Muscle of arm (tissue), 12 donors: Measurements from ENCODE around the gene KIAA0825. TPM values are rescaled to one million over a fixed set of nuclear protein-coding genes. Genes with fewer than 3 reads are reported as not detected.

Experiments
- DNase-seq: peaks from one replicate; pipeline ENCODE4 v3.0.0-alpha.2; 2013
- polyA plus RNA-seq, 12 donors: library from polyadenylated mRNA; unstranded; fragments of 120-200 nt; gene quantifications; one replicate each; pipeline ENCODE4 v1.2.1, GENCODE V29; 2013; ENCODE audit not compliant: insufficient read length in 12 of 12

KIAA0825 gene
- polyA plus RNA-seq, 12 donors: 2.2 to 3.6 (median 3.1) TPM; not detected in 2

DNA sequence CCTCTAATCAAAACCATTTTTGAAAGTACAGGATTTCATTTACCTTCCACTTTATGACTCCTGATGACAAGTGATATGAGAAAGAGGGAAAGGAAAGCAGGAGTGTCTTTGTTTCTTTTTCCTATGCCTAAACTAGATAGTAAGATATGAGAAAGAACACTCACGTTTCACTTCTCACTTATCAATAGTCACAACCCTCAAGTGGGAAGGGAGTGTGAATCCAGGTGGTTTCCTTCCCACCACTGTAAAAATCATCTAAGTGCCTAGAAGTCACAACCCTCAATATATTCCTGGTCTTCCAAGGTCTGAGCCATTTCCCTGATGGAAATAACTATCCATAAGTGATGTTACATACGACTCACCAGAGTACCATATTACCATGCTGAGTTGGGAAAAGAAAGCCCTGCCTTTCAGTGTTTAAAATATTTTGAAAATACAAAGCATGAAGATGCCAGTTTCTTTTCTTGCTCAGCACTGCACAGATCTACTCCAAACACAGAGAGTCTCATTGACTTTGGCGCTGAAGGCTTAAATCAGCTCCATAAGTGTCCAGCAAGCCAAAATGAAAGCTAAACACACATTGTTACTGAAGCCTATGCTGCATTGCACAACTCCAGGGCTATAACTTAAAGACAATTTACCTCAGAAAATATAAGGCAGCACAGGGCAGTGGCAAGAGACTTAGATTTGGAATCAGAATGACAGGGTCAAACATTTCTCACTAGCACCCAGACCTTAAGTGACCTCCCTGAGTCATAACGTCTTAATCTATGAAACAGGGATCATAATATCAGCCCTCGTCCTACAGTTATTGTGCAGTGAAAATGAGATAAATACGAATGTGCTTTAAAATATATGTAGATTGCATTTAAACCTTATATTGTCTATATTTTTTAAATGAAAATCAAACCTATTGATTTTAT lies 301.2 kb downstream of the KIAA0825 start:
- DNase-seq: no peak

DNA sequence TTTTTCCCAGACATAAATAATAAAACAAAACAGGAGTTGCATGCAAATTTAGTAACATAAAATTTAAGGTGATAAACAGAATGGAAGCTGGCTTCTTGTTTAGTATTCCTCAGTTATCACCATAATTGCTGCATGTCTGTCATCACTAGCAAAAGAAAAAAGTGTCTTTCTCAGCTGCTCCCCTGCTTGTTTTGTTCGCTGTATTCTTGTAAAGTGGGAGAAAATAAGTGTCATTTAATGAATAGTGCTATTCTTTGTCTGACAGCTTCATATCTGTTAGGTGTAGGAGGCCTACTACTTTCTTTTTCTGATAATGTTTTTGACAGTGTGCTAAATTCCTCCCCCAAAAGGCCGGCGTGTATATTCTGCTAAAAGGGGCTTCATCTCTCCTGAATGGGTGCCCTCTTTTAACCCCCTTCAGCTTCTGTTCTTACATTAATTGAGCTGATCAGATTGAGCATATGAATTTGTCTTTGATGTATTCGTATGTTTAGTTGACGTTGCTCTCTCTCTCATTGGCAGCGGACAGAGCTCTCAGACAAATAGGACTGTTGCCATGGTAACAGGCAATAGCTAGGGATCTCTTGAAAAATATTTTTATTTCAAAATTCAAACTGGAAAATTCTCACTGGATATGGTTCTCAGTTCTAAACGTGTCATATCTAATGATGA lies 303.8 kb downstream of the KIAA0825 start:
- peak; percentile 38 for DNase-seq

DNA sequence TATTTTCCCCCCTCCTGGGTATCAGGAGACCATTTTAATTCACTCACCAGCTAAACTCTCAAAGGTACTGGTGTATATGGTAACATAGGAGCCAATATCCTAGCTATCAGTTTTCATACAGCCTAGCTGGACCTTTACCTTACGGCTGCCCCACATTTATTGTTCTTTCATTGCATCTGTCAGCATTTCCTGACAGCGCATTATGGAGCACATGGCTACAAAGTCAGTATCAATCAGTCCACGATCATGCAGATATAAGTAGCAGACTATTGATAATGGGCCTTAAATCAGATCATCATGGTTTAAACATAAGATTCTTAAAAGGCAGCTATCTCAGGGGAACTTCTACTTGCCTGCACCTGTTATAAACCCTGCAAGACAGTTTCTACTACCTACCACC lies 304.7 kb downstream of the KIAA0825 start:
- no peak for DNase-seq

DNA sequence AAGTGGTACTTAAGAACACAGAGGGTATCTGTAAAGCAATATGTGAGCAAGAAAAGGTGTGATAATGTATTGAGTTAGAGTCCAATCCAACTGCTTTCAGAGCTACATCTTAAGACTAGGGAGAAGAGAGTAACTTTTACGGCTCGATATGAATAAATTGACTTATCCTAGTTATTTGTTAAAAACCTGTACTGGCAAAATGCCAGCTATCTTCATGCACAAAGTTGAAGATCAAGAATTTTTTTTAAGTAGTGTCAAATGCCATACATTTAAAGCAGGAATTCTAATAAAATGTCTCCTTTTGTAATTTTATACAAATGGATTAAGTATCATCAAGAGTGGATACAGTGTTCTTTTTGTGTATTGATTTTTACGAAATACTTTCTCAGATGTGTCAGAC lies 305.2 kb downstream of the KIAA0825 start:
- no peak for DNase-seq

- DNase-seq: no peak
These were observed 306.1 kb downstream of the KIAA0825 start for GRCh38 chr5:94312298-94312697.

DNA sequence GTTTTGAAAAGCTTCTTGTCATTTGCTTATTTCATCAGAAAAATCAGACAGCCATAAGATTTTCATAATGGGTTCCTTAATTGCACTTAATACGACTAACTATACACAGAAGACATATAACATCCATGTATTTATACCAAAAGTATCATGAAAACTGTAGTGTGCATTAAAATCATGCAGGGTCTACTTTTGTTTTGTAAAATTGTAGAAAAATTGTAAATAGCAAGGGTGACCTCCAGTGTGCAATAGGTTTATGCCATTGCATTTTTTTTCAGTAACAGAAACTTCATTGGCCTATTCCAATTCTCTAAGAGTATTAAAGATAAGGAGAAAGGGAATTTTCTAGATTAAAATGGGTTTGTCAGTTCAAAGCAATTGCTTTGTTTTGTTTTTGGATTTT lies 307.6 kb downstream of the KIAA0825 start:
- DNase-seq: no peak

- DNase-seq: no peak
These were observed 309.3 kb downstream of the KIAA0825 start for GRCh38 chr5:94309141-94309540.

DNA sequence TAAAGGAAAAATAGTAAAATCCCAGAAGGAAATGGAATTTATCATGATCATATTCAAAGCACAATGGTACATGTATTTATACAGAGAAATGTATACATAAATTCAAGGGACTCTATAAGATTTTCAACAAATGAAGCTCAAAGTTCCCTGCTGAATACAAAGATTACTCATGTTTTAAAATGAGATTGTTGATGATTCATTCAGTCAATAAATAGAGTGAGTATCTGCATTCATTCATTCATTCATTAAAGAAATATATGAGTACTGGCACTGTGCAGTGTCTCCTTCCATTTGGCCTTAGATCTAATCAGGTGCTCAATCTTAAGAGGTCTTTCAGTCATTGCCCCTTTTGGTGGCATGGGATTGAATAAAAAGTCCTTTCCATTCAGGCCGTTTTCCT lies 310.0 kb downstream of the KIAA0825 start:
- DNase-seq: no peak

- DNase-seq: no peak
These were observed 314.3 kb downstream of the KIAA0825 start for GRCh38 chr5:94304146-94304545.

- peak; percentile 34 for DNase-seq
These were observed 329.5 kb downstream of the KIAA0825 start for GRCh38 chr5:94288937-94289336.

GRCh38 chr5:94285984-94286383 lies 332.4 kb downstream of the KIAA0825 start:
- DNase-seq: no peak

GRCh38 chr5:94283093-94283492 lies 335.3 kb downstream of the KIAA0825 start:
- no peak for DNase-seq

GRCh38 chr5:94281236-94281801 lies 337.1 kb downstream of the KIAA0825 start:
- DNase-seq: no peak

GRCh38 chr5:94276751-94277150 lies 341.7 kb downstream of the KIAA0825 start:
- no peak for DNase-seq

DNA sequence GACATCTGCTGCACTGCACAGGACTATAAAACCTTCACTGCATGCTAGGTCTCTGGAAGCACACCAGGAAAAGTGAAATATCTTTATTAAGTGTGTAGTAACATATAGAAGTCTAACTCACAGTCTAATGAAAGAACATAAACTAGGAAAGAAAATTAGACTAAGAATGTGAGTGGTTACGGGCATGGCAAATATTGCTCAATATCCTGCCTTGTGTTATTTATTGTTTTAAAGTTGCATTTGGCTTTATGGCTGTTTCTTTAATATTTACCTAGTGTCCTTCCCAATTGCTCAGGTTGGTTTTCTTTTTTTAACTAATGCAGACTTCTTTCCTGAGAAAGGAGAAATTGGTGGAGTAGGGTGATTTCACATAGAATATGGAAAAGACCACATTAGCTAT lies 342.4 kb downstream of the KIAA0825 start:
- no peak for DNase-seq

DNA sequence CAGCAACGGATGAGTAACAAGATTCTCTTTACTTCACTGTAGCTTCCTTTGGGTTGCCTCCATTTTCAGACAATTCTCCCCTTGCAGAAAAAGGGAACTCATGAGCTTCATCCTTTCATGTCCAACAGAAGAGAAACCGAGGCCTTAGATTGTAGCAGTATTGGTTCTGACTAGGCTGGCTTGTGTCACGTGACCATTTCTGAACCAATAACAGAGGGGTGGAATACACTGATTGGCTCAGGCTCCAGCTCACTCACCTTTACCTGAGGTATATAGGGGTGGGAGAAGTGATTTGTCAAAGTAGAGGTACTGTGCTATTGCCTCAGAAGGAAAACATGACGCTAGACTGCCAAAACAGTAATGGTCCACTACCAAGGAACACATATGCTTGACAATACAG lies 343.7 kb downstream of the KIAA0825 start:
- no peak for DNase-seq

GRCh38 chr5:94268226-94268625 lies 350.2 kb downstream of the KIAA0825 start:
- DNase-seq: no peak

- DNase-seq: no peak
These were observed 351.0 kb downstream of the KIAA0825 start for GRCh38 chr5:94267350-94267899.

DNA sequence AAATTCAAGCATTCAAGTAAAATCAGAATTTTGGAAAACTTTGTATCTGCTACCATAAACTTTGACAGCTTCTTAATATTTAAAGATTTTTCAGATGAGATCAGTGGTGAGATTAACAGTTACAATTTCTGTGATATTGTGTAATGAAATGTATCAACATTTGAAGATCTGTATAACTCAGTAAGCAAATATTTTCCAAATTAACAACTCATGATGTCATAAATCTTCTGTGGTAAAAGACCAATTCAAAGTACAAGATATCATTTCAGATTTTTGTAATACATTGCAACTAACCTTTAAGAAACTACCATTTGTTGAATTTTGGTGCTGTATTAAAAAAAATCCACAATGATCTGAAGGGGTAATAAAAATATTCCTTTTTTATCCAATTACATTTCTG lies 352.2 kb downstream of the KIAA0825 start:
- no peak for DNase-seq

- no peak for DNase-seq
These were observed 355.3 kb downstream of the KIAA0825 start for GRCh38 chr5:94263068-94263467.

- DNase-seq: no peak
These were observed 358.3 kb downstream of the KIAA0825 start for GRCh38 chr5:94260096-94260495.

- DNase-seq: no peak
These were observed 364.2 kb downstream of the KIAA0825 start for GRCh38 chr5:94254214-94254613.

GRCh38 chr5:94250985-94251384 lies 367.4 kb downstream of the KIAA0825 start:
- no peak for DNase-seq
